ENCODE results near the gene CERK.

CERK gene

GRCh38 chr22:46731246-46732040, 6.6 kb downstream of the CERK start:
- no peak for DNase-seq (ENCODE audit: low spot score)

- DNase-seq (ENCODE audit: low spot score), result no peak
Measured at GRCh38 chr22:46730568-46731245, 7.3 kb downstream of the CERK start.

DNA sequence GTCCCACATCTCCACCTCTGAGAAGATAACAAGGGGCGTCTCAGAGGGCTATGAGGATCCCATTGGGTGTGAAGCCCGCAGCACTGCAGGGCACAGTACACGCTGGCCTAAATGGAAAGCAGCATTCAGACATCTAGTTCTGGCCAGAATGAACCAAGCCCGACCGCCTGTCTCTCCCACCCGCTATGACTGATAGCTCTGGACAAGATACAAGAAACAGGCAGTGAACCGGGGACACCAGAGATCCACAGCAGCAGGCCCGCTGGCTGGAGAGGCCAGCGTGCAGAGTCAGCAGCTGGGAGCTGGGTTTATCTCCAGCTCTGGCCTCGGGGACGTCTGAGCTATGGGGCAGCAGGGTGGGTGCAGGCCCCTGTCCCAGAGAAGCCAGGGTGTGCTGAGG, 9.6 kb downstream of the CERK start:
- DNase-seq (ENCODE audit: low spot score), result no peak

- DNase-seq (ENCODE audit: low spot score), result no peak
Measured at GRCh38 chr22:46727813-46728364, 10.2 kb downstream of the CERK start.

DNA sequence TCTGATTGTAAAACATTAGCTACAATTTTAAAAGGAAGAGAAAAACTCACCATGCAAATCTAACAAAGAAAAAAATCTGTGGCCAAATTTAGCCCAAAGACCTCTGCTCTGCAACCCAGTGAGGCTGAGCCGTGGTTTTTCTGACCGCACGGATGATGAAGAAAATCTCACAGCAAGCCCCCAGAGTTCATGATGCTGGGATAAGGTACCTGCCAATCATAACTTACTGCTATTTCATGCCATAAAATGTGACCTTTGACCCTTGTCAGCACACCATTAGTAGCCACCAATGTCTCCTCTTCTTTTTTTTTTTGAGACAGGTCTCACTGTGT, 11.1 kb downstream of the CERK start:
- no peak for DNase-seq (ENCODE audit: low spot score)

DNA sequence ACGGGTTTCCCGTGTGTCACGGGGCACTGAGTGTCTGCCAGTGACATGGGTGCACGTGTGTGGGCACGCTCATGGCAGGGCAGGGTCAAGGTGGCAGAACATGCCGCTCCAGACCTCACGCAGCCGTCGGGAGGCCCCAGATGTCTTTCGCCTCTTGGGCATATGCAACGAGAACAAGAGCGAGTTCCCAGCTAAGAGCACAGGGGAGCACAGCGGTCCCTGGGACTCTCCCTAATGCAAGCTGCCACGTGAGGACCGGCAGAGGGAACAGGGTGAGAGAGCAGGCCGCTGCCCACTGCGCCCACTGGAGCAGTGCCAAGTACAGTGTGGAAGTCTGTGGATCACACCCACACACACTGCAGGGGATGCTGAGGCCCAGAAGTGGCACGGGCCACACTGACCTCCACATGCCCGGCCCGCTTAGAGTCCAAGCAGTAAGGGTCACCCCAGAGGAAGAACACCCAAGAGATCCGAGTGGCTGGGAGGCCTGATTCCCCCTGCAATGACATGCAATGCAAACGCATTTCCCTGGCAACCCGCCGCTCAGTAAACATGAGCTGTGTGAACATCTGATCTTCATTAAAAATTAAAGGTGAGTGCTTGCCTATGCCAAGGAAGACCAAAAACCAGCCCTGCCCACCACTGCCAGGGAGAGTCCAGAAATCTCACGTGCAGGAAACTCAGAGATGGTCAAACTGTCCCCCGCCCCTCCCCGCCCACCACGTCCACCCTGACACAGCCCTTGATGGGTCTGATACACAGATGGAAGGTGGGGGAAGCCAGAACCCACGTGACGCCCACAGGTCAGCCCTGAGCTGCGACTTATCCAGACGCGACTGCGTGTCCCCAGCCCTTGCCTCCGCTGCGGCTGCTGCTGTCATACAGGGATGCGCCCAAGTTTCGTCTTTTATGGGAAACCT, 11.7 kb downstream of the CERK start:
- no peak for DNase-seq (ENCODE audit: low spot score)

DNA sequence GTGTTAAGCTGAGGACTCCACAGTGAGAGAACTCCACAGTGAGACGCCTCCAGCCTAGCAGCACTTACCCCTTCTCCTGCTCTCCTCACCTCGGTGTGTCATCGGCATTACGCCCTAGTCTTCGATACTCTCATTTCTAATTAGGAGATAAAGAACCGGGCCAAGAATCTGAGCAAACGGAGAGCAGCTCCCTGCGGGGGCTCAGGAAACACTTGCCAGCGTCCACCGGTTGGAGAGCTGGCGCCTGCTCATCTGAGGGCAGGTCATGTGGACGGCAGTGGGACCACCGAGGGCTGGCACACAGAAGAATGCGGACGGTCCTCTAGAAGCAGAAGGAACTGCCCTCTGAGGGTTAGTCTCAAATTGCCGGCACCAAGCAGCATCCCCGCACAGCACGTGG, 13.0 kb downstream of the CERK start:
- DNase-seq (ENCODE audit: low spot score), result no peak

GRCh38 chr22:46723882-46724281, 14.2 kb downstream of the CERK start:
- no peak for DNase-seq (ENCODE audit: low spot score)

- no peak for DNase-seq (ENCODE audit: low spot score)
Measured at GRCh38 chr22:46721501-46722085, 16.5 kb downstream of the CERK start.

DNA sequence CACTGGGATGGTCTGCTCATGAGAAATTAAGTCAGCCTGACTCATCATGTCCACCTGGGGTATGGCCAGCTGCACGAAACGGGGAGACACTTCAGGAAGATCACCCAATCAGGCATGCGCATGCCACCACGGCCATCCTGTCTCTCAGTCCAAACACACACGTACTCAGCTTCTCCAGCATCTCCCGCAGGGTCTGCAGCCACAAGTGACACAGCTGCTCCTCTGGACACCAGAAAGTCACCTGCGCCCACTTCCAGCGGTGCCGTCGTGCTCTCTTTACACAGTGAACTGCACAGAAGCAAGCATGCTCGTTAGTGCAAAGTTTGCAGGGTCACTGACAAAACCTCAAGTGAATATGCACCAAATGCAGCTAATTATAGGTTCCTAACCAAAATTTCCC, 18.1 kb downstream of the CERK start:
- DNase-seq (ENCODE audit: low spot score), result no peak

DNA sequence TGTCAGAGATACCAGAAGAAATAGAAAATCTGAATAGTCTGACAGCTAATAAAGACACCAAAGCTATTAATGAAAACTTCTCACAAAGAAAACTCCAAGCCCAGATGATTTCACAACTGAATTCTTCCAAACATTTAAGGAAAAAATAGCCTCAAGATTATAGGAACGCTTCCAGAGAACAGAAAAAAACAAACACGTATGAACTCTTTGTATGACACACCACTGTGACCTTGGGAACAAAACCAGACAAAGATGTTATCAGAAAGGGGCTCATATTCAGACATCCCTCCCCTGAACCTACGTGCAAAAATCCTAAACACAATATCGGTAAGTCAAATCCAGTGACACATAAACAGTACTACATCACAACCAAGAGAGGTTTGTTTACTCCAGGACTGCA, 23.5 kb downstream of the CERK start:
- DNase-seq (ENCODE audit: low spot score), result no peak

DNA sequence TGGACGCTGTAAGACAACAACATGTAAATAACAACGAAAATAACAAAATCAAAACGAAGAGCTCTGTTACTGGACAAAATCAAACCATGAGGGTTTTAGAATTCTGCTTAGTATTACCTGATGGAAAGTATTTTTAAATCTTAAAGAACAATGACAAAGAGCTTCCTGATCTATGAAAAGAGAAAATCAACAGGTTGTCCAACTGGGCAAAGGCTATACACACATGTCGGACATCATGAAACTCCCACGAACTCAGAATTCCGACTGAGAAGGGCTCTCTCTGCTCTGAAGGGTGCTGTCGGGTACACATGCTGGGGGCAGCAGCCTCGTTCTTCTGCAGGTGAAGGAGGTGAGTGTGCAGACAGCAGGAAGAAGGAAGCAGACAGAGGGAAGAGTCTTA, 25.8 kb downstream of the CERK start:
- DNase-seq (ENCODE audit: low spot score), result no peak

- DNase-seq (ENCODE audit: low spot score), result no peak
Measured at GRCh38 chr22:46710806-46711205, 27.2 kb downstream of the CERK start.

- no peak for DNase-seq (ENCODE audit: low spot score)
Measured at GRCh38 chr22:46708766-46709330, 29.2 kb downstream of the CERK start.

DNA sequence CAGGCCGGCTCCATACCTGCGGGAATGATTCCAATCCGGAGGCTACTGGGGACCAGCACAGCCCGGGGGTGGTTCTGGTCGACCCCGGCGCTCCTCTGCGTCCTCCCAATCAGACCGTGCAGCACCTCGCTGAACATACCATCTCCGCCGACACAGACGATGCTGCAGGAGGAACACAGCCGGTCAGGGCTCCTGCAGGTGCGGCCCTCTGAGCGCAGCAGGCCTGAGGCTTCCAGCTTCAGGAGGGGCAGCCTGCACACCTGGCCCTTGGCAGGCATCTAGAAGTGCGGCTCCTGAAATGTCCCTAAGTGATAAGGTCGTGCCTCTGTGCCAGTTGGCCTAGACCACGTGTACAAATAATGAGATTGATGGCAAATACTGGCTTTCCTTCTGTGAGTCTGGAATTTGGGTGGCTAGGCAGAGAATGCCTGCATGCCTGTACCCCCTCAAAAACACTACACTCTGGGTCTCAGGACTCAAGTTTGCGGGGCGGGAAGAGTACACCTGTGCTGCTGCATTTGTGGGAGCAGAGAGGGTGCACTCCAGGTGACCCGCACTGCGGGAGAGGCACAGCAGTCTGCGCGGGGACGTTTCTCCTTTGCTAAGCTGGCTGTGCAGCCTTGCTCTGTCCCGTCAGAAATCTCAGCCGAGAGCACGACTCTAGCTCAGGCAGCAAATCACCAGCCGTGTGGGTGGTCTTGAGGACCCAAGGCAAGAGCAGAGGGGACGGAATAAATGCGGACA, 30.1 kb downstream of the CERK start:
- DNase-seq (ENCODE audit: low spot score), result no peak

- no peak for DNase-seq (ENCODE audit: low spot score)
Measured at GRCh38 chr22:46707305-46707704, 30.7 kb downstream of the CERK start.

GRCh38 chr22:46706060-46706459, 32.0 kb downstream of the CERK start:
- DNase-seq (ENCODE audit: low spot score), result no peak

- no peak for DNase-seq (ENCODE audit: low spot score)
Measured at GRCh38 chr22:46703996-46704370, 34.1 kb downstream of the CERK start.

- no peak for DNase-seq (ENCODE audit: low spot score)
Measured at GRCh38 chr22:46703171-46703995, 34.7 kb downstream of the CERK start.

DNA sequence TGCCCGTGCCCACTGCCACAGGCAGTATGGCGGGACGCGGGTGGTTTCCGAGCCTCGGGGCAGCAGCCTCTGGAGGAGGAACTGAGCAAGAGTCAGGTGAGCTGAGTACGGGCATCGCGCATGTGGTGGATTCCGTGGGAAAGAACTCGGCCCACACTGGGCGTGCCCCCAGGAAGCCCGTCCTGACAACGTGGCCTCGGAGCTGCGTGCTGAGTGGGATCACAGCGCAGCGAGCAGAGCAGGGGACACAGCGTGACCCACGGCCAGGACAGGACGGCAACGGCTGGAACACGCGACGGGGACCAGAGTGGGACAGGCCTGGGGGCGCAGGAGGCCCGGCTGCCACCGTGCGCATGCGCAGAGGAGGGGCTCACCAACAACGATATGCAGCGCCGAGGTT, 36.8 kb downstream of the CERK start:
- DNase-seq (ENCODE audit: low spot score), result no peak

Data from GM03348 (cell line).